GM19455 (cell line): Measurements from ENCODE around the gene ABLIM1.

Experiments used
- ATAC-seq: cut with Tn5 transposase; IDR thresholded peaks from one replicate; pipeline ENCODE4 v1.9.1; 2021; ENCODE audit not compliant: unreplicated experiment

Gene ABLIM1

DNA sequence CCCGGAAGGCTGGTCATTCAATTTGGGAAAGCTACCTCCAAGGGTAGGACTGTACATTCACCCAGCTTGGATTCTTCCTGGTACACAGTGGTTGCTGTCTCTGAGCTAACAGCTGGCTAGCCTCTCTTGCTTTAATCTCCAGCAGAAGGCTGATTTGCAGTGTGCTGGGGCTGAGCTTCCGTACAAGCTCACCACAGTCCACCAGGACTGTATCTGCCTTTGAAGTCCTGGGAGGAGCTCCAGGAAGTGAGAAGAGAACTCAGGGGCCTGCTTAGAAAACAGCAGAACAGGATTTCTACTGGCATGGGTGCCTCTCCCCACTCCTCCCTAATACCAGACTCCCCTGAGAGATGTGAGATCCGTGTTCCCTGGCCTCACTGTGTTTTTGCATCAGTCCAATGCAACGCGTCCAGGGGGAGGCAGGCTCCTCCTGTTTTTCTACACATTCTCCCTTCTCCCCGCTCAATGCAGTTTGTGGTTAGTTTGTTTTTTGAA lies 260.4 kb downstream of the ABLIM1 start:
- no peak for ATAC-seq

DNA sequence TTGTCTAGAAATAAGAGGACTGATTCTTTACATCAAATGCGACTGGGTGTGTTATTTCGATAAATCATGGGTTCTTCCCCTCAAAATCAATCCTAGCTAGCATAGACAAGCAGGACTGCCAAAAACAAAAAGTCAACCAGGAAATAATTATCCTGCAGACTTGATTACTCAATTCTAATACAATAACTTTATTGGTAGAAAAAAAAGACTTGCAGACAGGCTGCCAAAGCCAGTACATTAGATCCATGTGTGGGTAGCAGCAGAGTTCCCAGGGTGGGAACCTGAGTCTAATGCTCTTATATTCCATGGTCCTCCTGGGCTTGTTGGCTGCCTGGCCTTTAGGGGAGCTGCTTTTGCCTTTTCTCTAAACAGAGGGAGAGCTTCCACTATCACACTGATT lies 261.6 kb downstream of the ABLIM1 start:
- ATAC-seq, result no peak

DNA sequence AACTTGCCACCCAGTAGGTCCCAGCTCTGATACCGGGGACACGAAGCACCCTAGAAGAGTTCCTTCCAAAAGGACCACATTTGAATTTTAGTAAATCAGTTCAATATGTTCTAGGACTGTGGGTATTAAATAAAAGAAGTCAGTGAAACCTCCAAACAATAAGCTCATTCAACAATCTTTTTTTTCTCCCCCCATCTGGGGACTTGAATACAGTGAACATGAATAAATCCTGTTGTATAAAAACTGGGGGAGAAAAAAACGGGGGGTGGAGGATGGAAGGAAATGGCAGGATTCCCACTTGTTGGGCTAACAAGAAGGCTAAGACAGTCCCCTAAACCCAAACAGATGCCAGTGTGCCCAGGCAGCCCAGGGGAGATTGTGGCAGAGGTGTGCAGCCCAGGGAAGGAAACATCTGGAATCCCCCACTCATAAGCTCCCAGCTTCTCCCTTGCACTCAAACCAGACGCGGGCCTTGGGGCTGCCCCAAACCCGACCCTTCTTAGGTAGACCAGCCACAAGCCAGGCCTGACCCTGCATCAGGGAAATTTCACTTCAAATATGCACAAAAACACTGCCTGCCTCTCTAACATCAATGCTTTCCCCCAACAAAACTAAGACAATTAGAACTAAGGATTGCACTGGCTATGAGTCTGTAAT lies 262.6 kb downstream of the ABLIM1 start:
- no peak for ATAC-seq

DNA sequence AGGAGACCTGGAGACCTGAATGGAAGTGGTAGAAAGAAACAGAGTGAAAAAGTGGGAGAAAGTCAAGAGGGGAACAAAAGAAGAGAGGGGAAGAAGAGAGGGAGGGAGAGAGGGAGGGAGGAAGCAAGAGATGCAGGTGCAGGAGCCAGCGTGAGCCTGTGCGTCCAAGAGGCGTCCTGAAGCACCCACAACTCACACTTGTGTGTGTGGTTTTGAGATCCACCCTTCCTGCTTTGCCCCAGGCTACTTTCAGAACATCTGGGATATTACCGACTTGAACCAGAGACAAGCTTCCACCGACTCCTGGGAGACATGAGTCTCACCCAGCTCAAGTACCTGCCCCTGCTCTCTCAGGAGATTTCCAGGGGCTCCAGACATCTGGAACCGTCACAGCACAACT lies 263.5 kb downstream of the ABLIM1 start:
- no peak for ATAC-seq

- no peak for ATAC-seq
These were observed 264.2 kb downstream of the ABLIM1 start for GRCh38 chr10:114393886-114394285.

GRCh38 chr10:114393482-114393881 lies 264.6 kb downstream of the ABLIM1 start:
- ATAC-seq, result no peak

GRCh38 chr10:114392112-114392835 lies 265.8 kb downstream of the ABLIM1 start:
- ATAC-seq, result no peak

DNA sequence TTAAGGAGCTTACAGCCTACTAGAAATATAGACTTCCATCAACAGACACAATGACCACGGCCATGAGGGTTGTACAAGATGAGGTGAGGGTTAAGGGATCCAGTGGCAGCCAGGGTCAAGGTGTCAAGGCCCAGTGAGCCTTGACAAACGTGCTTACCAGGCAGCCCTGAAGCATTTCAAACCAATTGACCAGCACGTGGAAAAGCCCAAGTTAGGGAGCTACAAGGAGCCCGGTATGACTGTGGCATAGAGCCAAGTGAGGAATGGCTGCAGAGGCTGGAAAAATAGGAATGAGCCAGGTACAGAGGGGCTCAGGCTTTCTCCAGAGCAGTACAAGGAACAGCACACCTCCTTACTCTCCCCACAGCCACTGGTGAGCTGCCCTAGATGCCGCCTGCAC lies 266.5 kb downstream of the ABLIM1 start:
- ATAC-seq, result no peak

- ATAC-seq, result no peak
These were observed 268.6 kb downstream of the ABLIM1 start for GRCh38 chr10:114389426-114389825.

- peak; percentile 62 for ATAC-seq
These were observed 269.8 kb downstream of the ABLIM1 start for GRCh38 chr10:114388275-114388674.

GRCh38 chr10:114387784-114388183 lies 270.3 kb downstream of the ABLIM1 start:
- ATAC-seq, result no peak

- ATAC-seq, result no peak
These were observed 271.6 kb downstream of the ABLIM1 start for GRCh38 chr10:114386452-114386851.

DNA sequence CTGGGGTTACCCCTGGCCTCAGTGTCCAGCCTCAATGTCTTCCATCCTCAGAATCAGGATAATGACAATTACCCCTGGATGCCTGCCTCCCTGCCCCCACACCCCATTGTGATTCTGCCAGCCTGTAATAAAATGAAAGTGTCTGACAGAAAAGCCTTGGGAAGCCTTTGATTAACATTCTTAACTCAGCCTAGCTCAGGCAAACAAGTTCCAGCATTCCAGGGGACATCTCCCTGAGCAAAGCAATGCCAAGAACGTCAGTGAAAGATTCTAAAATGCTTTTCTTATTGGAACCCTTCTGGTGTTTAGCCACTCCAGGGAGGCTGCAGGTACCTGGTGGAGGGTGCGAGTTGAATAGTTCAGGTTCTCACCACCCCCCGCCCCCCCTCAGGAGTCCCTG lies 272.5 kb downstream of the ABLIM1 start:
- no peak for ATAC-seq

GRCh38 chr10:114384601-114385000 lies 273.5 kb downstream of the ABLIM1 start:
- no peak for ATAC-seq

DNA sequence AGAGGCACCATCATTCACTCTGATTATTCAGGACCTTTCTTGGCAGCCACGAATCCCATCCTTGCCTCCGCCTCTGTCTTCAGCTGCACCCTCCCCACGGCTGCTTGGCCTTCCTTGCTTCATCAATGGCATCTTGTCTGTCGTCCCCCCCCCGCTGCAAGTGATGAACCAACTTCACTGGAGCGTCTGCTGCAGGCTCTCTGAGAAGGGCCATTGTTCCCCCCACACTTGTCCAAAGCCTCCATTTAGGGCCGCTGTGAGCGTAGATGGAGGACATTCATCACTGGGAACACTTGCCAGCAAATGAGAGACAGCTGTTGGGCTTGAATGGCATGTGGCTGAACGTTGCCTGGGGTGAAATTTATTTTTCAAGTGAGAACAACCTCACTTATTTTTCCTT lies 273.9 kb downstream of the ABLIM1 start:
- ATAC-seq, result no peak
